IMR-90 (cell line): ENCODE measurements around the gene CDH23. TPM values are rescaled to one million over a fixed set of nuclear protein-coding genes. Genes with fewer than 3 reads are reported as not detected.

ENCODE experiments used
- ATAC-seq: fragments of 200-7000 bp; cut with Tn5 transposase; 2 replicates; pipeline ENCODE4 v1.9.1; 2020; ENCODE audit warnings: low read depth, mild to moderate bottlenecking, moderate library complexity
- BruUV-seq: library from RNA; stranded (reverse); fragments of 400-500 nt; replicated peaks from 2 replicates; lab custom pipeline; 2021; lab: Mats Ljungman, UMichigan
- CTCF ChIA-PET: fragments of 300-600 bp; formaldehyde crosslinking; extraction: SDS; loops from one replicate; lab custom pipeline; 2021; ENCODE audit warnings: antibody characterized with exemption; lab: Yijun Ruan, JAX
- POLR2A ChIA-PET: fragments of 300-600 bp; sonication (Branson Sonifier 250); formaldehyde crosslinking; loops from one replicate; lab custom pipeline; 2022; ENCODE audit warnings: antibody characterized with exemption; ENCODE audit not compliant: unreplicated experiment; lab: Charles Lee
- DNase-seq: peaks from one replicate; pipeline ENCODE4 v3.0.0; 2013
- H2AFZ ChIP-seq: replicated peaks from 2 replicates; pipeline ENCODE3; 2013; ENCODE audit warnings: low read length, mild to moderate bottlenecking; ENCODE audit not compliant: poor library complexity
- H2AK5ac ChIP-seq: 2 replicates; pipeline ENCODE4 v1.6.1; 2013; ENCODE audit warnings: low read depth, low read length, inconsistent platforms
- H2AK9ac ChIP-seq: replicated peaks from 2 replicates; pipeline ENCODE3; 2013; ENCODE audit warnings: mild to moderate bottlenecking, low read depth, low read length, moderate library complexity; ENCODE audit not compliant: poor library complexity
- H2BK120ac ChIP-seq: 2 replicates; pipeline ENCODE4 v1.6.1; 2013; ENCODE audit warnings: low read depth, low read length, inconsistent platforms
- H2BK15ac ChIP-seq: 3 replicates; pipeline ENCODE4 v1.6.1; 2013; ENCODE audit warnings: low read depth, low read length, inconsistent platforms
- H2BK20ac ChIP-seq: 2 replicates; pipeline ENCODE4 v1.6.1; 2013; ENCODE audit warnings: low read depth, mild to moderate bottlenecking, inconsistent platforms, low read length, moderate library complexity
- H2BK5ac ChIP-seq: 2 replicates; pipeline ENCODE4 v1.6.1; 2013; ENCODE audit warnings: mild to moderate bottlenecking, low read depth, low read length, inconsistent platforms; ENCODE audit not compliant: poor library complexity, severe bottlenecking
- H3K14ac ChIP-seq: replicated peaks from 2 replicates; pipeline ENCODE4 v1.6.1; 2013; ENCODE audit warnings: low read depth, low read length, inconsistent platforms
- H3K18ac ChIP-seq: 2 replicates; pipeline ENCODE4 v1.6.1; 2013; ENCODE audit warnings: low read depth, low read length, control low read depth
- H3K23ac ChIP-seq: 2 replicates; pipeline ENCODE4 v1.6.1; 2013; ENCODE audit warnings: low read depth, low read length, inconsistent platforms
- H3K27ac ChIP-seq: 2 replicates; pipeline ENCODE4 v1.5.1; 2013; ENCODE audit warnings: mild to moderate bottlenecking, control low read depth, low read length; ENCODE audit not compliant: insufficient read depth
- H3K27me3 ChIP-seq: 2 replicates; pipeline ENCODE4 v1.6.1; 2013; ENCODE audit warnings: low read length; ENCODE audit not compliant: control insufficient read depth, insufficient read depth
- H3K36me3 ChIP-seq: 2 replicates; pipeline ENCODE4 v1.6.1; 2013; ENCODE audit warnings: low read length, mixed read lengths; ENCODE audit not compliant: control insufficient read depth, insufficient read depth
- H3K4ac ChIP-seq: 2 replicates; pipeline ENCODE4 v1.6.1; 2013; ENCODE audit warnings: low read depth, low read length, inconsistent platforms
- H3K4me1 ChIP-seq: 2 replicates; pipeline ENCODE4 v1.6.1; 2013; ENCODE audit warnings: low read length, mixed read lengths; ENCODE audit not compliant: control insufficient read depth, insufficient read depth
- H3K4me2 ChIP-seq: 2 replicates; pipeline ENCODE4 v1.6.1; 2013; ENCODE audit warnings: low read depth, mild to moderate bottlenecking, control low read depth, low read length, moderate library complexity
- H3K4me3 ChIP-seq: 2 replicates; pipeline ENCODE4 v1.5.1; 2013; ENCODE audit warnings: low read depth, mild to moderate bottlenecking, control low read depth, low read length, moderate library complexity; ENCODE audit not compliant: insufficient read depth
- H3K56ac ChIP-seq: 2 replicates; pipeline ENCODE4 v1.6.1; 2013; ENCODE audit warnings: low read length, inconsistent platforms; ENCODE audit not compliant: insufficient read depth; ENCODE audit errors: extremely low read depth
- H3K79me1 ChIP-seq, 2 experiments: 2 replicates each; pipeline ENCODE4 v1.6.1; 2013; ENCODE audit warnings: low read length in 2 of 2, inconsistent platforms in 1 of 2, low read depth in 1 of 2
- H3K9ac ChIP-seq: 2 replicates; pipeline ENCODE4 v1.6.1; 2013; ENCODE audit warnings: low read depth, low read length, control low read depth
- H3K9me1 ChIP-seq: 2 replicates; pipeline ENCODE4 v1.6.1; 2013; ENCODE audit warnings: low read length, inconsistent platforms; ENCODE audit not compliant: insufficient read depth
- H3K9me3 ChIP-seq: 2 replicates; pipeline ENCODE4 v1.6.1; 2013; ENCODE audit warnings: low read length; ENCODE audit not compliant: control insufficient read depth, insufficient read depth
- H4K20me1 ChIP-seq: 2 replicates; pipeline ENCODE4 v1.6.1; 2013; ENCODE audit warnings: low read length, inconsistent platforms; ENCODE audit not compliant: insufficient read depth
- H4K5ac ChIP-seq: 2 replicates; pipeline ENCODE4 v1.6.1; 2013; ENCODE audit warnings: mild to moderate bottlenecking, low read depth, low read length, control low read depth
- H4K8ac ChIP-seq, 2 experiments: 2 replicates each; pipeline ENCODE4 v1.6.1; 2013; ENCODE audit warnings: low read depth in 2 of 2, low read length in 2 of 2, control low read depth in 1 of 2, inconsistent platforms in 1 of 2
- H4K91ac ChIP-seq: 2 replicates; pipeline ENCODE4 v1.6.1; 2013; ENCODE audit warnings: low read depth, low read length, inconsistent platforms; ENCODE audit not compliant: insufficient read depth
- BHLHE40 ChIP-seq: fragments of 150-350 bp; IDR thresholded peaks from 2 replicates; pipeline ENCODE4 v1.6.1; 2016; ENCODE audit warnings: mild to moderate bottlenecking, low read depth, low read length
- CEBPB ChIP-seq: IDR thresholded peaks from 2 replicates; pipeline ENCODE4 v1.6.1; 2012; ENCODE audit warnings: low read depth, low read length, improper control_type of control experiment
- CHD1 ChIP-seq: IDR thresholded peaks from 2 replicates; pipeline ENCODE4 v1.6.1; 2012; ENCODE audit warnings: low read depth, low read length, improper control_type of control experiment
- CTCF ChIP-seq: conservative IDR thresholded peaks from 2 replicates; pipeline ENCODE4 v1.5.1; 2012; ENCODE audit warnings: mild to moderate bottlenecking, low read depth, low read length, improper control_type of control experiment
- ELK1 ChIP-seq: fragments of 150-350 bp; IDR thresholded peaks from 2 replicates; pipeline ENCODE4 v1.6.1; 2016; ENCODE audit warnings: low read depth, mild to moderate bottlenecking, low read length, moderate library complexity, borderline replicate concordance
- FOS ChIP-seq: fragments of 150-350 bp; IDR thresholded peaks from 2 replicates; pipeline ENCODE4 v1.6.1; 2016; ENCODE audit warnings: low read depth, low read length
- MAFK ChIP-seq: IDR thresholded peaks from 2 replicates; pipeline ENCODE4 v1.6.1; 2012; ENCODE audit warnings: low read depth, low read length, improper control_type of control experiment
- MAZ ChIP-seq: IDR thresholded peaks from 2 replicates; pipeline ENCODE4 v1.6.1; 2012; ENCODE audit warnings: low read depth, mild to moderate bottlenecking, low read length, improper control_type of control experiment, moderate library complexity, borderline replicate concordance
- MXI1 ChIP-seq: IDR thresholded peaks from 2 replicates; pipeline ENCODE4 v1.6.1; 2012; ENCODE audit warnings: low read depth, mild to moderate bottlenecking, low read length, moderate library complexity, borderline replicate concordance
- NFE2L2 ChIP-seq: fragments of 150-350 bp; IDR thresholded peaks from 2 replicates; pipeline ENCODE4 v1.6.1; 2016; ENCODE audit warnings: low read depth, mild to moderate bottlenecking, low read length
- POLR2A ChIP-seq: IDR thresholded peaks from 2 replicates; pipeline ENCODE4 v1.6.1; 2012; ENCODE audit warnings: mild to moderate bottlenecking, low read depth, low read length
- RAD21 ChIP-seq: IDR thresholded peaks from 2 replicates; pipeline ENCODE4 v1.6.1; 2012; ENCODE audit warnings: low read length, improper control_type of control experiment
- RCOR1 ChIP-seq: IDR thresholded peaks from 2 replicates; pipeline ENCODE4 v1.6.1; 2012; ENCODE audit warnings: mild to moderate bottlenecking, low read length, improper control_type of control experiment; ENCODE audit not compliant: insufficient replicate concordance
- RFX5 ChIP-seq: IDR thresholded peaks from 2 replicates; pipeline ENCODE4 v1.8.0; 2012; ENCODE audit warnings: low read depth, mild to moderate bottlenecking, low read length, moderate library complexity
- SMC3 ChIP-seq: fragments of 150-350 bp; IDR thresholded peaks from 2 replicates; pipeline ENCODE4 v1.6.1; 2016; ENCODE audit warnings: low read depth, mild to moderate bottlenecking, antibody characterized with exemption, low read length, moderate library complexity
- USF2 ChIP-seq: fragments of 150-350 bp; IDR thresholded peaks from 2 replicates; pipeline ENCODE4 v1.6.1; 2017; ENCODE audit warnings: mild to moderate bottlenecking, antibody characterized with exemption, low read length, low read depth
- WGBS, 2 experiments: methylation state at CpG; one replicate each; pipeline versions ENCODE4 v1.1.5 to v1.1.7; 2013; ENCODE audit warnings: missing lambda C conversion rate in 2 of 2; ENCODE audit not compliant: insufficient read length in 1 of 2; ENCODE audit errors: extremely low coverage in 2 of 2; 5-methylcytosine and 5-hydroxymethylcytosine counted together
- dilution Hi-C: fragments of 300-500 bp; cut with HindIII; formaldehyde crosslinking; loops from one replicate; pipeline ENCODE4 v1.14.3; 2018; ENCODE audit warnings: low sequenced_read_pairs; ENCODE audit not compliant: unreplicated experiment
- in situ Hi-C: fragments of 300-500 bp; cut with MboI; formaldehyde crosslinking; loops from 3 replicates; pipeline ENCODE4 v1.14.3; 2019; ENCODE audit warnings: low sequenced_read_pairs, inconsistent platforms, mixed read lengths
- intact Hi-C: fragments of 100-400 bp; cut with micrococcal nuclease; formaldehyde crosslinking; loops from 2 replicates; pipeline ENCODE4 v1.10.0; 2022
- polyA plus RNA-seq, 3 experiments: library from polyadenylated mRNA; depleted of rRNA; stranded (reverse); fragments of >200 nt; gene quantifications; 2 replicates each; pipeline ENCODE4 v1.2.3, GENCODE V29; 2012; ENCODE audit warnings: low replicate concordance in 1 of 3
- total RNA-seq: library from RNA; depleted of rRNA; stranded (reverse); fragments of >200 nt; gene quantifications from 2 replicates; pipeline ENCODE4 v1.2.3, GENCODE V29; 2012

Gene CDH23
- total and polyA plus RNA-seq, 2 of the 4 experiments (the other 2 are of a cell fraction): under 0.01 to 0.03 TPM

GRCh38 chr10:71494980-71495381 is 98.3 kb downstream of the CDH23 start:
- H3K36me3 ChIP-seq: no peaks in the 10 kb centered on the region
- H3K27ac ChIP-seq: no peak overlapping the region
- BruUV-seq: no TSS peak
- no peak overlapping the region for H3K56ac ChIP-seq
- no peak overlapping the region for H2BK120ac ChIP-seq
- H3K23ac ChIP-seq: no peak overlapping the region
- ATAC-seq (no peak), DNase-seq (no peak)
- no peak overlapping the region for H3K4ac ChIP-seq
- H2AK9ac ChIP-seq: no peak overlapping the region
- H4K5ac ChIP-seq: no peak overlapping the region
- no peak overlapping the region for H2AFZ ChIP-seq
- no peak overlapping the region for H2BK20ac ChIP-seq
- no peak overlapping the region for H3K4me3 ChIP-seq
- no peak overlapping the region for H2BK15ac ChIP-seq
- H3K79me1 ChIP-seq: no peaks in the 10 kb centered on the region
- dilution Hi-C loops (no loop called here), intact Hi-C loops (no loop called here), in situ Hi-C loops (no loop called here)
- H3K4me2 ChIP-seq: no peak overlapping the region
- H3K9ac ChIP-seq: no peak overlapping the region
- H4K8ac ChIP-seq: no peak overlapping the region
- H4K91ac ChIP-seq: no peak overlapping the region
- no peak overlapping the region for H2BK5ac ChIP-seq
- no peak overlapping the region for H3K14ac ChIP-seq
- H3K18ac ChIP-seq: no peak overlapping the region
- H4K20me1 ChIP-seq: no peaks in the 10 kb centered on the region; the same call in 1 of the 2 replicates
- ChIA-PET POLR2A (no interaction called here), CTCF (no interaction called here)
- H2AK5ac ChIP-seq: no peak overlapping the region
- no peaks in the 10 kb centered on the region for H3K9me1 ChIP-seq
- WGBS, 2 experiments: 79% methylated on average over 2 of the region's 9 CpGs; no CpG with 5 or more reads in 1 of the 2 experiments
- H3K4me1 ChIP-seq: no peaks in the 10 kb centered on the region
- TF ChIP-seq MXI1 (no peak), RAD21 (no peak), USF2 (no peak), SMC3 (no peak), ELK1 (no peak), CTCF (no peak), CEBPB (no peak), RFX5 (no peak), FOS (no peak), NFE2L2 (no peak), RCOR1 (no peak), POLR2A (no peak), MAZ (no peak), CHD1 (no peak), MAFK (no peak), BHLHE40 (no peak)
- H3K27me3 ChIP-seq: peaks cover 32% of the 10 kb centered on the region
- no peaks in the 10 kb centered on the region for H3K9me3 ChIP-seq
